ENCODE data around the gene CRTAC1.

CRTAC1 gene

GRCh38 chr10:97948822-97949221 is 81.6 kb downstream of the CRTAC1 start:
- Histone ChIP-seq H3K4me1 (no peaks in the 10 kb centered on the region), H3K36me3 (no peaks in the 10 kb centered on the region), H3K4me3 (no peak overlapping the region), H4K20me1 (no peaks in the 10 kb centered on the region), H3K9ac (no peak overlapping the region), H3K4me2 (no peak overlapping the region), H3K9me3 (peaks cover 17% of the 10 kb centered on the region), H3K27ac (no peak overlapping the region), H3K27me3 (no peaks in the 10 kb centered on the region)
- no peak for TF ChIP-seq Cebpa-rat (IDR thresholded peaks at IDR 0.05)

- no peak overlapping the region for H3K27ac ChIP-seq
- peaks cover 21% of the 10 kb centered on the region for H3K9me3 ChIP-seq
- no peak overlapping the region for H3K4me2 ChIP-seq
- H3K4me1 ChIP-seq: no peaks in the 10 kb centered on the region
- H4K20me1 ChIP-seq: no peaks in the 10 kb centered on the region
- no peak overlapping the region for H3K4me3 ChIP-seq
- H3K36me3 ChIP-seq: no peaks in the 10 kb centered on the region
- H3K9ac ChIP-seq: no peak overlapping the region
- H3K27me3 ChIP-seq: no peaks in the 10 kb centered on the region
- TF ChIP-seq Cebpa-rat (IDR thresholded peaks at IDR 0.05): no peak
Observed at GRCh38 chr10:97944772-97945171, 85.6 kb downstream of the CRTAC1 start.

GRCh38 chr10:97943294-97943693 is 87.1 kb downstream of the CRTAC1 start:
- Histone ChIP-seq H3K9ac (no peak overlapping the region), H3K4me2 (no peak overlapping the region), H3K4me1 (no peaks in the 10 kb centered on the region), H3K36me3 (no peaks in the 10 kb centered on the region), H4K20me1 (no peaks in the 10 kb centered on the region), H3K9me3 (peaks cover 12% of the 10 kb centered on the region), H3K4me3 (no peak overlapping the region), H3K27me3 (no peaks in the 10 kb centered on the region), H3K27ac (no peak overlapping the region)
- no peak for TF ChIP-seq Cebpa-rat (IDR thresholded peaks at IDR 0.05)

GRCh38 chr10:97940534-97940933 is 89.9 kb downstream of the CRTAC1 start:
- no peak overlapping the region for H3K27ac ChIP-seq
- TF ChIP-seq Cebpa-rat (IDR thresholded peaks at IDR 0.05): no peak
- H3K27me3 ChIP-seq: no peaks in the 10 kb centered on the region
- no peaks in the 10 kb centered on the region for H3K36me3 ChIP-seq
- H3K4me1 ChIP-seq: 0 out of 2 replicates have a peak, but pooled peaks cover 7% of the 10 kb centered on the region
- no peak overlapping the region for H3K9ac ChIP-seq
- peaks cover 10% of the 10 kb centered on the region; the same call in 1 of the 2 replicates for H3K9me3 ChIP-seq
- no peak overlapping the region for H3K4me3 ChIP-seq
- no peaks in the 10 kb centered on the region for H4K20me1 ChIP-seq
- H3K4me2 ChIP-seq: no peak overlapping the region

GRCh38 chr10:97939446-97939990 is 90.9 kb downstream of the CRTAC1 start:
- Histone ChIP-seq H3K9me3 (peaks cover 10% of the 10 kb centered on the region; the same call in 1 of the 2 replicates), H3K36me3 (no peaks in the 10 kb centered on the region), H3K4me1 (0 out of 2 replicates have a peak, but pooled peaks cover 7% of the 10 kb centered on the region), H3K9ac (no peak overlapping the region), H4K20me1 (no peaks in the 10 kb centered on the region), H3K27ac (no peak overlapping the region), H3K4me3 (no peak overlapping the region), H3K27me3 (no peaks in the 10 kb centered on the region), H3K4me2 (no peak overlapping the region)
- no peak for TF ChIP-seq Cebpa-rat (IDR thresholded peaks at IDR 0.05)

- no peak overlapping the region for H3K4me2 ChIP-seq
- no peaks in the 10 kb centered on the region for H3K36me3 ChIP-seq
- no peak overlapping the region for H3K4me3 ChIP-seq
- H3K27me3 ChIP-seq: no peaks in the 10 kb centered on the region
- H3K4me1 ChIP-seq: 0 out of 2 replicates have a peak, but pooled peaks cover 7% of the 10 kb centered on the region
- no peak overlapping the region for H3K9ac ChIP-seq
- no peaks in the 10 kb centered on the region for H4K20me1 ChIP-seq
- no peaks in the 10 kb centered on the region for H3K9me3 ChIP-seq
- TF ChIP-seq Cebpa-rat (IDR thresholded peaks at IDR 0.05): no peak
- H3K27ac ChIP-seq: no peak overlapping the region
Observed at GRCh38 chr10:97937928-97938327, 92.5 kb downstream of the CRTAC1 start.

- Histone ChIP-seq H3K9ac (no peak overlapping the region), H3K4me1 (0 out of 2 replicates have a peak, but pooled peaks cover 7% of the 10 kb centered on the region), H3K36me3 (no peaks in the 10 kb centered on the region), H3K4me3 (no peak overlapping the region), H3K27ac (no peak overlapping the region), H3K4me2 (no peak overlapping the region), H4K20me1 (no peaks in the 10 kb centered on the region), H3K27me3 (no peaks in the 10 kb centered on the region), H3K9me3 (no peaks in the 10 kb centered on the region)
- TF ChIP-seq Cebpa-rat (IDR thresholded peaks at IDR 0.05): no peak
Observed at GRCh38 chr10:97937054-97937453, 93.4 kb downstream of the CRTAC1 start.

- Histone ChIP-seq H3K9ac (no peak overlapping the region), H3K27me3 (no peaks in the 10 kb centered on the region), H3K27ac (no peak overlapping the region), H3K9me3 (no peaks in the 10 kb centered on the region), H4K20me1 (no peaks in the 10 kb centered on the region), H3K4me1 (0 out of 2 replicates have a peak, but pooled peaks cover 7% of the 10 kb centered on the region), H3K36me3 (no peaks in the 10 kb centered on the region), H3K4me3 (no peak overlapping the region), H3K4me2 (no peak overlapping the region)
- TF ChIP-seq Cebpa-rat (IDR thresholded peaks at IDR 0.05): no peak
Observed at GRCh38 chr10:97936126-97936525, 94.3 kb downstream of the CRTAC1 start.

GRCh38 chr10:97932932-97933530 is 97.4 kb downstream of the CRTAC1 start:
- no peak for TF ChIP-seq Cebpa-rat (IDR thresholded peaks at IDR 0.05)
- H4K20me1 ChIP-seq: no peaks in the 10 kb centered on the region
- no peaks in the 10 kb centered on the region for H3K36me3 ChIP-seq
- no peak overlapping the region for H3K4me3 ChIP-seq
- no peaks in the 10 kb centered on the region for H3K27me3 ChIP-seq
- H3K27ac ChIP-seq: no peak overlapping the region
- H3K4me1 ChIP-seq: 0 out of 2 replicates have a peak, but pooled peaks cover 6% of the 10 kb centered on the region
- no peaks in the 10 kb centered on the region for H3K9me3 ChIP-seq
- H3K9ac ChIP-seq: no peak overlapping the region
- H3K4me2 ChIP-seq: no peak overlapping the region

- Histone ChIP-seq H3K4me1 (no peaks in the 10 kb centered on the region), H3K27ac (no peak overlapping the region), H3K4me3 (no peak overlapping the region), H3K9ac (no peak overlapping the region), H3K27me3 (no peaks in the 10 kb centered on the region), H3K4me2 (no peak overlapping the region), H3K36me3 (no peaks in the 10 kb centered on the region), H4K20me1 (no peaks in the 10 kb centered on the region), H3K9me3 (no peaks in the 10 kb centered on the region)
- TF ChIP-seq Cebpa-rat (IDR thresholded peaks at IDR 0.05): no peak
Observed at GRCh38 chr10:97931041-97931440, 99.4 kb downstream of the CRTAC1 start.

Data from BLaER1 (cell line).